IPS-NIHi7 (cell line): Measurements from ENCODE around the gene SYNDIG1.

Experiments
- DNase-seq: peaks from one replicate; pipeline ENCODE4 v3.0.0; 2012; ENCODE audit warnings: mixed read lengths; ENCODE audit errors: extremely low spot score

The SYNDIG1 gene

GRCh38 chr20:24708411-24709295 is 239.2 kb downstream of the SYNDIG1 start:
- DNase-seq: no peak
